Epithelial cell of esophagus (primary cell): ENCODE data around the gene OR52E8.

ENCODE experiments used
- DNase-seq: peaks from one replicate; pipeline ENCODE4 v3.0.0; 2010; ENCODE audit warnings: low read depth
- H3K4me3 ChIP-seq: 2 replicates; pipeline ENCODE4 v1.5.1; 2011; ENCODE audit warnings: mild to moderate bottlenecking, low read length, control low read depth
- TF ChIP-seq, protein P1 (sequence below): IDR thresholded peaks from 2 replicates; pipeline ENCODE4 v1.5.1; 2011; ENCODE audit warnings: low read depth, mild to moderate bottlenecking, low read length, control low read depth, inconsistent platforms; ENCODE audit not compliant: insufficient read depth; ENCODE audit errors: missing control alignments

Gene OR52E8

DNA sequence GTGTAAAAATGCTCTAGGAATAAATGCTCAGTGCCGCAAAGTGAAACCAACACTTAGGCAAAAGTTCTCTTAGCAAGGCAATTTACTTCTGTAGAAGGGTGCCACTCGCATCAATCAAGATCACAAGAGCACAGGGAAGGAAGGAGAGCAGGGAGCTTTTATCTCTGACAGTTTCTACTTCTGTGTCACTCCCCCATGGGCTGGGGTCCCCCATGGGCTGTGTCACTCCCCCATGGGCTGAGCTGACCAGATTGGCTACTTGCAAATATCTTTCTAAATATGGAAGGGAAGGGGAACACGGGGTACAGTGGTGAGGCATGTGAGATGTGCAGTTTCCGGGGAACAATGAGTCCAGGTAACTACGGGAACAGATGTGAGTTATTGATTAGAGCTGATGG is 48.4 kb downstream of the OR52E8 start:
- no peak for DNase-seq
- TF ChIP-seq, protein P1, sequence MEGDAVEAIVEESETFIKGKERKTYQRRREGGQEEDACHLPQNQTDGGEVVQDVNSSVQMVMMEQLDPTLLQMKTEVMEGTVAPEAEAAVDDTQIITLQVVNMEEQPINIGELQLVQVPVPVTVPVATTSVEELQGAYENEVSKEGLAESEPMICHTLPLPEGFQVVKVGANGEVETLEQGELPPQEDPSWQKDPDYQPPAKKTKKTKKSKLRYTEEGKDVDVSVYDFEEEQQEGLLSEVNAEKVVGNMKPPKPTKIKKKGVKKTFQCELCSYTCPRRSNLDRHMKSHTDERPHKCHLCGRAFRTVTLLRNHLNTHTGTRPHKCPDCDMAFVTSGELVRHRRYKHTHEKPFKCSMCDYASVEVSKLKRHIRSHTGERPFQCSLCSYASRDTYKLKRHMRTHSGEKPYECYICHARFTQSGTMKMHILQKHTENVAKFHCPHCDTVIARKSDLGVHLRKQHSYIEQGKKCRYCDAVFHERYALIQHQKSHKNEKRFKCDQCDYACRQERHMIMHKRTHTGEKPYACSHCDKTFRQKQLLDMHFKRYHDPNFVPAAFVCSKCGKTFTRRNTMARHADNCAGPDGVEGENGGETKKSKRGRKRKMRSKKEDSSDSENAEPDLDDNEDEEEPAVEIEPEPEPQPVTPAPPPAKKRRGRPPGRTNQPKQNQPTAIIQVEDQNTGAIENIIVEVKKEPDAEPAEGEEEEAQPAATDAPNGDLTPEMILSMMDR = no peak
- H3K4me3 ChIP-seq = peak overlapping the region; percentile 57

DNA sequence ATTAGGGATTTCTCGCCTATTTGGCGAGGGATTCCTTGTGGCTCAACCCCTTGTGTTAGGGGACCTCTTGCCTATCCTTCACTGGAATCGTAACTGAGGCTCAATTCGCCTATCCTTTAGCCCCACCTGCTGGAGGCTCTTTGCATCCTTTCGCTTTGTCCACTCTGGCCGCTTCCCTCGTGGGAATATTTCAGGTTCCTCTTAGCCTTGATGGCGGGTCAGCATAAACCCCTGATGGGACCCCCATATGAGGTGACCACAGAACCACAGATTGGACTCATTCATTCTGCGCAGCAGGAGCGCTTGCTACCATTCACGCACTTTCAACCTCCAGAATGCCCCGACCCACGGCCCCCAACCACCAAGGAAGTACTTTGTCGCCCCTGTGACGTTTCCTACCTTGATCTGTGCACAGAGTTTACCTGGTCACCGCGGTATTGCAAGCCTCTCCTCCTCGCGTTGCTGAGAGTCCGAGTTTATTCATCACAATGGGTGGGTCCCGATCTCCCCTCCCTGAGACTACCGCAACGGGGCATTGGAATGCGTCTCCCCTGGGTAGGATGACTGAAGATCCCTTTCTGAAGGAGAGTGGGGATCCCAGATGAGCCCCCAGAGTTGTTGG is 48.9 kb downstream of the OR52E8 start, which contains the start of gene OR52N2:
Gene OR52N2 (plus strand): TSS at position 425 of the 622 bp plus-strand sequence. CDS start 11,412 bp downstream, outside the sequence.
- DNase-seq = peak; percentile 70
- H3K4me3 ChIP-seq = peak within 1 kb of the TSS; percentile 57
- TF ChIP-seq, protein P1 = peak; percentile 88

DNA sequence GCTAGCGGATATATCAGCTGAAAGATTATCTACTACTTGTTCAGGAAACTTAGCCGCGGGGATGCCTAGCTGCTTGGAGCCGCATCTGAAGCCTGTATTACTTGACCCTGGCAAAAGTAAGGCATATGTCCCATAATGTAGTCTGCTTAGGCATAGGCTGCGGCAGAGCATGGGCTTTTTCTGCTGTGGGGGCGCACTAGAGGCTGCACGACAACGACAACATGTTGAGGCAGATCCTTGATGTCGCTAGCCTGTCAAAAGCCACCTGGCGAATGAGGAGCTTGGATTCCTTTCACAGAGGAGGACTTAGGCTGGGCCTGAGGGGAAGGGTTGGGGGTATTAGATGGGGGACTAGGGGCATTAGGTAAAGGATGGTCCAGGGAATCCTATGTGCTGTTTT is 49.9 kb downstream of the OR52E8 start:
- H3K4me3 ChIP-seq = no peak overlapping the region
- TF ChIP-seq, protein P1 = no peak
- DNase-seq = no peak
